Frontal cortex (tissue), 4 donors: ENCODE results near the gene CSGALNACT2. TPM values are rescaled to one million over a fixed set of nuclear protein-coding genes. Genes with fewer than 3 reads are reported as not detected.

Experiments
- DNase-seq, 2 donors: peaks; one replicate each; pipeline ENCODE4 v3.0.0; 2012; ENCODE audit warnings: low spot score in 2 of 2
- FAIRE-seq: peaks from 2 replicates; lab custom pipeline; 2012; peaks lifted over from hg19 to GRCh38; lab: Jason Lieb, UNC
- total RNA-seq: library from RNA; depleted of rRNA; stranded (reverse); fragments of >200 nt; gene quantifications from one replicate; pipeline ENCODE4 v1.2.3, GENCODE V29; 2014
- donor health status: control.
- donor health status: control.
- donor health status: control.

The CSGALNACT2 gene
- total RNA-seq, 1 donor from 2014 or later: 87.2 TPM

DNA sequence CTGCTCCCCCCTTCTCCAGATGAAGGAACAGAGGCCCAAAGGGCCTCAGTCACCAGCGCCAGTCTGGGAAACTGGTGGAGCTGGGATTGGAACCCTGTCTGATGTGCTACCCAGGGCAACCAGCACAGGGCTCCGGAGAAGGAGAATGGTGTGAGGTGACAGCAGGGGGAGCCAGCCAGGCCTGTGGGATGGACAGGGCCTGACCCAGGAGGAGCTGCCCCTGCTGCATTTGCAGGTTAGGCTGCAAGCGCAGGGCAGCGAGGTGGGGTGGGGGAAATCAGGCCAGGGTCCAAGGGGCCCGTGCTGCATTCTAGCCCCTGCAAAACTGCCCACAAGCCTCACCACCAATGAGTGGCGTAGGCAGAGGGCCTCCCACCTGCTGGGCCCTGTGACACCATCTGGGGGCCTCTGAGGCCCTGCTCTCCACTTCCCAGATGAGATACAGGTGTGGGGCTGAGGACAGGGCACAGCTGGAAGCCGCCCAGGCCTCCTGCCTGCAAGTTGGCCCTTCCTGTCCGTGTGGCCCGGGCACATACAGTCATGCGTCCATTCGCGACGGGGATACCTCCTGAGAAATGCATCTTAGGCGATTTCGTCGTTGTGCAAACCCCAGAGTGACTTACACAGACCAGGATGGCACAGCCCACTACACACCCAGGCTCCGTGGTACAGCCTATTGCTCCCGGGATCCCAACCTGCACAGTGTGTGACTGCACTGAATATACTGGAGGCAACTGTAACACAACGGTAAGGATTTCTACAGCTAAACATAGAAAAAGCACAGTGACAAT, 83.4 kb downstream of the CSGALNACT2 start:
- FAIRE-seq (no peak), DNase-seq (no peak)

- no peak for DNase-seq
Measured at GRCh38 chr10:43222210-43222720, 84.0 kb downstream of the CSGALNACT2 start.

DNA sequence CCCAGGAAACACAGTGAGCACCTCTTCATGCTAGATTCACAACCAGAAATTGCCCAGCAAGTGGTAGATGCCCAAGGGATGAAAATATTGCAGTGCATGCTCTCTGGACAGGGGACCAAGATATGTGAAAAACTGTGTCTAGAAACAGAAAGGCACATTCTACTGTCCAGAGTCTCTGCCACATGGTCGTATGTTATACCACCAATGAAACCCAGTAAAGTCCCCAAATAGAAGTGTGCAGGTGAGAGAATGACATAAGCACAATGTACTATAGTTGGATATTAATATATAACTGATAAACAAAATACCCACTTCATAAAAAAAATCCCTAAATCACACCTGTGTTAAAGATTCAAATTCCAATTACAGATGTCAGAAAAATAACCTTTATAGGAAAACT, 84.8 kb downstream of the CSGALNACT2 start:
- FAIRE-seq (no peak), DNase-seq (no peak)

More at GRCh38 chr10:43222210-43222720, 84.0 kb downstream of the CSGALNACT2 start:
- no peak for FAIRE-seq

DNA sequence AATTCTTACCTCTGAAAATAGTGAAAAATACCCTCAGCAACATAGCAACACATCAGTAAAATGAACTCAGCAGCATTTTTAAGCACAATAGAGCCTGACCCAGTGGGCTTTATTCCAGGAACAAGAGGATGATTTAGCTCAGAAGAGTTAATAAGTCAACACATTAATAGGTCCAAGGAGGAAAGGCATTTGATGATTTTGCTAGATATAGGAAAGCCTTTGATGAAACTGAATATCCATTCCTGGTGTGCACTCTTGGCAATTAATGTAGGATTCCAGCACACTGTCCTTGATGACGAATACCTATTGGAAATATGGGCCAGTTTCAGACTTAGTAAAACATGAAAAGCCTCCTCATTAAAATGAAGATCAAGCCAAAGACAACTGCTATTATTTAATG, 86.1 kb downstream of the CSGALNACT2 start:
- FAIRE-seq (no peak), DNase-seq (no peak)

- FAIRE-seq (no peak), DNase-seq (no peak)
Measured at GRCh38 chr10:43225004-43225786, 87.0 kb downstream of the CSGALNACT2 start.

DNA sequence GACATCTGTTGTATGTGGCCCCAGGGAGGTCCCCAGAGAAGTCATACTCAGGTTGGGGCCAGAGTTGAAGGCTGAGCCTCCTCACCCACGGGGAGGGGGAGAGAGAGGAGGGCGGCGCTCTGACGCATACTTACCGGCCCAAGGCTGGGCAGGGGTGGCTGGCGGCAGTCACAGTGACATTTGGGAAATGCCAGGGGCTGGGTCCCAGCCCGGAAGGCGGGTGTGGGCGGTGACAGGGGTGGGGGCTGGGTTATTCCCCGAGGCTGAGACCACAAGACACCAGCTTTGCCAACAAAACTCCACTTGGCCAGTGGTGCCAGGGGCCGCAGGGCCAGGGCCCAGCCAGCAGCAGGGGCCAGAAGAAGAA, 87.5 kb downstream of the CSGALNACT2 start:
- DNase-seq (no peak), FAIRE-seq (no peak)

DNA sequence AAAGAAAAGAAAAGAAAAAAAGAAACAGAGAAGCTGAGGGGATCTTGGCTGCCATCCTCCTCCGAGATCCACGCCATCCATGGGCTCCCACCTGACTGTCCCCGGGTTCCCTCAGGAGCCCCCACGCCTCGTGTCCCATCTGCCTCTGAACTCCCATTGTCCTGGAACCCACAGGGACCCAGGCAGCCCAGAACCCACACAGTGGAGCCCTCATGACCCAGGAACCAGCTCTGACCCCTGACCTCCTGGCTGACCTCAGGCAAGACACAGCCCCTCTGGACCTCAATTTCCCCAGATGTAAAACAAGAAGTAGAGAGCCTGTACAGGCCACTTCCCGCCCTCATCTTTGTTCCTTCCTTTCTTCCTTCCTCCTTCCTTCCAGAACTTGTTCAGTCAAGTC, 88.2 kb downstream of the CSGALNACT2 start:
- DNase-seq (no peak), FAIRE-seq (no peak)

- FAIRE-seq (no peak), DNase-seq (no peak)
Measured at GRCh38 chr10:43226851-43227845, 88.9 kb downstream of the CSGALNACT2 start.

GRCh38 chr10:43227911-43228782, 89.9 kb downstream of the CSGALNACT2 start:
- no peak for FAIRE-seq

DNA sequence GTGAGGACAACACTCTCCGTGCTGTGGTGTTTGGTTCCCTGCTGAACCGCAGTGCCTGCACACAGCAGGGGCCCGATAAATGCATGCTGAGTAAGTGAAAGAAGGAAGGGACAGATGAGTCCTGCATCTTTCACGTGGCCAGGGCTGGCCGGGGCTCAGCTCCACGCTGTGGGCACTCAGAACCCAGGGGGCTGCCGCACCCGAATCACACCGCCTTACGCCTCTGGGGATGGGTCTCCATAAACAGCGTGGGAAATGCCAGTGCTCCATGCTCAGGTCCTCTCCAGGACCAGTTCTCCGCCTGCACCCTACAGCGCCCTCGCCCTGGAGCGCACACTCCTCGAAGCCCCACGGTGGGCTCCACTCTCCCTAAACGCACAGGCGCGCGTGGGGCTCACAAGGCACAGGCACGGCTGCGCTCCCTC, 90.5 kb downstream of the CSGALNACT2 start:
- FAIRE-seq: no peak

More at GRCh38 chr10:43227911-43228782, 89.9 kb downstream of the CSGALNACT2 start:
- no peak for DNase-seq

GRCh38 chr10:43229208-43230061, 91.2 kb downstream of the CSGALNACT2 start:
- no peak for DNase-seq
- no peak for FAIRE-seq

More for the DNA sequence above, 90.5 kb downstream of the CSGALNACT2 start:
- DNase-seq: no peak

- no peak for FAIRE-seq
- no peak for DNase-seq
Measured at GRCh38 chr10:43230101-43230908, 92.1 kb downstream of the CSGALNACT2 start.

- no peak for DNase-seq
- no peak for FAIRE-seq
Measured at GRCh38 chr10:43230909-43231522, 92.8 kb downstream of the CSGALNACT2 start.

DNA sequence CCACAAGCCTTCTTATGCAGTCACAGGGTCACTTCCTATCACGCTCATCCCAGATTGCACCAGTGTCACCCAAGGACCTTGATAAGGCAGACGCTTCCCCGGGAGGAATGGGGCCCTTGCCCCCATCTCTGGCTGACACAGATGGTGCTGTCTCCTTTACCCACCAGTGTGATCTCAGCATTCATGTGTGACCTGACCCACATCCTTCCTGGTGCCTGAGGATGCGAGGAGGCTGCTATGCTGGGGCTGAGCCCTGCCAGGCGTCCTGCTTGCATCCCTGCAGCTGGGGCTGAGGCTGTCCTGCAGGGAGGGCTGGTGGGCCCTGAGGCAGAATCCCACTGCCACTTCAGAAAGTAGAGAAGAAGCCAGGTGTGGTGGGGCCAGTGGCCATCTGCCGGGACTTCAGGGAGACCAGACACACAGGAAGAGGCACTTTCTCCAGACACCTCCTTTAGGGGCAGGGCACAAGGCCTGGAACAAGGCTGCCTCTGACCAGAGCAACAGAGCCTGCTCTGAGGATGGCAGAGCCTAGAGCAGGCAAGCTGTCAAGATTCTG, 93.4 kb downstream of the CSGALNACT2 start:
- DNase-seq (no peak), FAIRE-seq (no peak)

DNA sequence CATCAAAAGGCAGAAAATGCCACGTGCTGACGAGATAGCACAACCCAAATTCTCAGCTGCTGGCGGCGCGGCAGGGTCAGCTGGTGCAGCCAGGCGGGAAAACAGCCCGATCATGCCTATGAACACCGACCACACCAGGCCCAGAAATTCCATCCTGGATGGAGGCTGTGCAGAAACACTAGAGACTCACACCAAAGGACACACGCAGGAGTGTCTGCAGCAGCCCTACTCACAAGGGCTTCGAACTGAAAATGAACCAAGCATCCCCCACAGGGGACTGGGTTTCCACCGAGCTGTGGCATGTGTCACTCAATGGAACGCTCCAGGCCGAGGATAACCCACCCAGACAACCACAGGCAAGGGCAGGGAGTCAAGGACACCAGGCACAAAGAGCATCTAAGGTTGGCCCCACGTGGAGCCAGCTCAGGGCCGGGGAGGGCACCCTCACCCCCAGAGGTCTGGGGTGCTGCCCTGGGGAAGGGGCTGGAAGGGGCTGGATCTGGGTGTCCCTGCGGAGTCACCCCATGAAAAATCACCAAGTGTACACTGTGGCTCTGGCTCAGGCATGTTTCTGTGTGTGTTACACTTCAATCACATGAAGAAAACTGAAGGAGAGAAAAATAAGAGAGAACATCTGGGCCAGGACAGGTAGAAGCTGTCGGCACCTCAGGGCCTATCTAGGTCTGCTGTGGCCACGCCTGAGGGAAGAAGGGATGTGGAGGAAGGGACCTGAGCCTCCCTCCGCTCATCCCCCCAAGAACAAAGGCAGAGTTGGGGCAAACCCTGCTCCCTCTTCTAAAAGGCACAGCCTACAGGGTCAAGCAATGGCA, 95.6 kb downstream of the CSGALNACT2 start:
- FAIRE-seq (no peak), DNase-seq (no peak)
